Activated CD8-positive, alpha-beta T cell treated with anti-CD3 and anti-CD28 coated beads for 36 hours (primary cell): ENCODE data around the gene SARM1. TPM values are rescaled to one million over a fixed set of nuclear protein-coding genes. Genes with fewer than 3 reads are reported as not detected.

ENCODE experiments used
- ATAC-seq: fragments of 200-7000 bp; cut with Tn5 transposase; one replicate; pipeline ENCODE4 v1.10.0; 2021; ENCODE audit warnings: mild to moderate bottlenecking, moderate library complexity
- CTCF ChIA-PET: fragments of 350-600 bp; sonication (Branson Sonifier 250); formaldehyde crosslinking; loops from one replicate; lab custom pipeline; 2021; ENCODE audit warnings: antibody characterized with exemption; lab: Charles Lee
- POLR2A ChIA-PET: fragments of 350-600 bp; sonication (Branson Sonifier 250); formaldehyde crosslinking; loops from one replicate; lab custom pipeline; 2021; ENCODE audit warnings: antibody characterized with exemption; lab: Charles Lee
- DNase-seq: peaks from one replicate; pipeline ENCODE4 v3.0.0-alpha.2; 2020
- H3K27ac Mint-ChIP-seq: one replicate; pipeline ENCODE4 v1.8.0; 2021; ENCODE audit warnings: mild to moderate bottlenecking, mixed read lengths
- H3K27me3 Mint-ChIP-seq: one replicate; pipeline ENCODE4 v1.8.0; 2021; ENCODE audit warnings: mixed read lengths
- H3K36me3 Mint-ChIP-seq: one replicate; pipeline ENCODE4 v1.8.0; 2021; ENCODE audit warnings: low read depth, mixed read lengths
- H3K4me1 Mint-ChIP-seq: one replicate; pipeline ENCODE4 v1.8.0; 2021; ENCODE audit warnings: low read depth, mixed read lengths
- H3K4me3 Mint-ChIP-seq: one replicate; pipeline ENCODE4 v1.8.0; 2021; ENCODE audit warnings: mild to moderate bottlenecking, moderate library complexity, mixed read lengths
- H3K9me3 Mint-ChIP-seq: one replicate; pipeline ENCODE4 v1.8.0; 2021; ENCODE audit warnings: mixed read lengths
- CTCF ChIP-seq: fragments of 200-600 bp; IDR thresholded peaks from one replicate; pipeline ENCODE4 v1.8.0; 2022; ENCODE audit warnings: antibody characterized with exemption, mild to moderate bottlenecking
- intact Hi-C: fragments of 100-400 bp; cut with micrococcal nuclease; formaldehyde crosslinking; loops from one replicate; pipeline ENCODE4 v1.10.0; 2022
- total RNA-seq, 2 experiments: library from RNA; stranded (reverse); gene quantifications; one replicate each; pipeline ENCODE4 v1.2.3, GENCODE V29; 2021

The SARM1 gene
- total RNA-seq, 2 experiments from 2014 or later: 16.7 to 19.8 TPM

GRCh38 chr17:28385406-28385805, 13.9 kb downstream of the SARM1 start:
- ChIA-PET CTCF (interaction anchor here (1.1 to 1.8 kb wide), 5 partner anchors 28 to 164 kb away, joined by 3 to 9 read pairs (median 6); partner anchors contain the start of gene POLDIP2), POLR2A (interaction anchor here (1.2 to 3.5 kb wide), 7 partner anchors 12 to 293 kb away, joined by 3 to 22 read pairs (median 8); partner anchors contain the start of genes POLDIP2, SARM1 and SEBOX)
- intact Hi-C loops: no loop called here
- Mint-ChIP-seq H3K4me3 (peak overlapping the region; percentile 84), H3K9me3 (no peaks in the 10 kb centered on the region), H3K4me1 (peaks cover 20% of the 10 kb centered on the region), H3K27me3 (peaks cover 2% of the 10 kb centered on the region), H3K36me3 (peaks cover 28% of the 10 kb centered on the region), H3K27ac (peak overlapping the region; percentile 48)
- ATAC-seq (no peak), DNase-seq (peak; percentile 47)
- no peak for TF ChIP-seq CTCF

GRCh38 chr17:28386391-28386790, 14.9 kb downstream of the SARM1 start:
- ATAC-seq: no peak
- ChIA-PET CTCF (interaction anchor here (1.0 to 1.4 kb wide), 4 partner anchors 19 to 135 kb away, joined by 3 to 6 read pairs (median 4); no protein-coding TSS in a partner anchor), POLR2A (interaction anchor here (1.2 to 3.5 kb wide), 3 partner anchors 18 to 30 kb away, joined by 3 to 17 read pairs (median 15); partner anchors contain the start of gene POLDIP2)
- no peak for DNase-seq
- intact Hi-C loops: no loop called here
- Mint-ChIP-seq H3K36me3 (peaks cover 29% of the 10 kb centered on the region), H3K9me3 (no peaks in the 10 kb centered on the region), H3K27me3 (peaks cover 2% of the 10 kb centered on the region), H3K4me1 (peaks cover 20% of the 10 kb centered on the region), H3K27ac (no peak overlapping the region), H3K4me3 (no peak overlapping the region)
- no peak for TF ChIP-seq CTCF

- POLR2A ChIA-PET: interaction anchor here (1.1 to 1.5 kb wide), 2 partner anchors 16 to 30 kb away, joined by 3 to 6 read pairs; no protein-coding TSS in a partner anchor
- no peak for ATAC-seq
- intact Hi-C loops: no loop called here
These were observed 16.6 kb downstream of the SARM1 start for GRCh38 chr17:28388106-28388505.

GRCh38 chr17:28390141-28390540, 18.6 kb downstream of the SARM1 start:
- no peaks in the 10 kb centered on the region for H3K9me3 Mint-ChIP-seq
- DNase-seq: no peak
- H3K27me3 Mint-ChIP-seq: no peaks in the 10 kb centered on the region
- no peak overlapping the region for H3K4me3 Mint-ChIP-seq
- CTCF ChIA-PET: no interaction called here
- H3K36me3 Mint-ChIP-seq: peaks cover 29% of the 10 kb centered on the region
- H3K27ac Mint-ChIP-seq: no peak overlapping the region
- peaks cover 4% of the 10 kb centered on the region for H3K4me1 Mint-ChIP-seq
- POLR2A ChIA-PET: no interaction called here
- no peak for TF ChIP-seq CTCF
- intact Hi-C loops: no loop called here
- no peak for ATAC-seq

More at GRCh38 chr17:28388106-28388505, 16.6 kb downstream of the SARM1 start:
- H3K4me3 Mint-ChIP-seq: no peak overlapping the region
- no peak for TF ChIP-seq CTCF
- no peaks in the 10 kb centered on the region for H3K27me3 Mint-ChIP-seq
- no peaks in the 10 kb centered on the region for H3K9me3 Mint-ChIP-seq
- DNase-seq: no peak
- no peak overlapping the region for H3K27ac Mint-ChIP-seq
- CTCF ChIA-PET: no interaction called here
- peaks cover 24% of the 10 kb centered on the region for H3K36me3 Mint-ChIP-seq
- H3K4me1 Mint-ChIP-seq: peaks cover 14% of the 10 kb centered on the region

GRCh38 chr17:28390563-28390962, 19.1 kb downstream of the SARM1 start:
- intact Hi-C loops: no loop called here
- ATAC-seq: no peak
- H3K4me1 Mint-ChIP-seq: no peaks in the 10 kb centered on the region
- no peak for TF ChIP-seq CTCF
- ChIA-PET POLR2A (no interaction called here), CTCF (interaction anchor here (1.4 kb wide), 1 partner anchor 9 kb away, joined by 5 read pairs; no protein-coding TSS in a partner anchor)
- DNase-seq: no peak
- no peaks in the 10 kb centered on the region for H3K9me3 Mint-ChIP-seq
- no peak overlapping the region for H3K4me3 Mint-ChIP-seq
- H3K36me3 Mint-ChIP-seq: peaks cover 27% of the 10 kb centered on the region
- H3K27me3 Mint-ChIP-seq: no peaks in the 10 kb centered on the region
- H3K27ac Mint-ChIP-seq: no peak overlapping the region
